ENCODE data around the gene SMARCAD1.

DNA sequence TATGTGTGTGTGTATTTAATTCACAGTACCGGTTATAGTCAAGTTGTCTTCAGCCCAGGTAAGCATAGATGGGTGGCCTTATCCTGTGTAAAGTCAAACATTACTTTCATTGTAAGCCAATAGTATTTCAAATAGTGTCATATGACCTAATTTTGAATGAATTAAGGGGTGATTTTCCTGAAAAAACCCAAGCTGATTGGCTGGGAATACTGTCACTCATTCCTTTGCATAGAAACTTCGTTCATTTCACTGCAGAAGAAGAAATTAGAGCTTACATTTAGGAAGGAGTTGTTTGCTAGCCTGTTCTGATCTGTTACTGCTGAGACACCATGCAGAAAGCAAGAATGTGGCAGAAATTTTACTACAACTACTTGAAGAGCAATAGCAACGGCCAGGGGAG lies 45.4 kb downstream of the SMARCAD1 start:
- TF ChIP-seq, protein P1, sequence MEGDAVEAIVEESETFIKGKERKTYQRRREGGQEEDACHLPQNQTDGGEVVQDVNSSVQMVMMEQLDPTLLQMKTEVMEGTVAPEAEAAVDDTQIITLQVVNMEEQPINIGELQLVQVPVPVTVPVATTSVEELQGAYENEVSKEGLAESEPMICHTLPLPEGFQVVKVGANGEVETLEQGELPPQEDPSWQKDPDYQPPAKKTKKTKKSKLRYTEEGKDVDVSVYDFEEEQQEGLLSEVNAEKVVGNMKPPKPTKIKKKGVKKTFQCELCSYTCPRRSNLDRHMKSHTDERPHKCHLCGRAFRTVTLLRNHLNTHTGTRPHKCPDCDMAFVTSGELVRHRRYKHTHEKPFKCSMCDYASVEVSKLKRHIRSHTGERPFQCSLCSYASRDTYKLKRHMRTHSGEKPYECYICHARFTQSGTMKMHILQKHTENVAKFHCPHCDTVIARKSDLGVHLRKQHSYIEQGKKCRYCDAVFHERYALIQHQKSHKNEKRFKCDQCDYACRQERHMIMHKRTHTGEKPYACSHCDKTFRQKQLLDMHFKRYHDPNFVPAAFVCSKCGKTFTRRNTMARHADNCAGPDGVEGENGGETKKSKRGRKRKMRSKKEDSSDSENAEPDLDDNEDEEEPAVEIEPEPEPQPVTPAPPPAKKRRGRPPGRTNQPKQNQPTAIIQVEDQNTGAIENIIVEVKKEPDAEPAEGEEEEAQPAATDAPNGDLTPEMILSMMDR (IDR thresholded peaks at IDR 0.05; ENCODE audit: control extremely low read depth in 1 of 3, insufficient read depth in 1 of 3, low read depth in 1 of 3, low read length in 3 of 3) = no peak
- TF ChIP-seq GTF2F1 (IDR thresholded peaks at IDR 0.05; ENCODE audit: borderline replicate concordance, low read depth, low read length) (no peak), SP2 (IDR thresholded peaks at IDR 0.05; ENCODE audit: low read length) (no peak), POLR2AphosphoS5 (IDR thresholded peaks at IDR 0.05; ENCODE audit: low read depth, low read length) (no peak), JUND (IDR thresholded peaks at IDR 0.05; ENCODE audit: low read length) (no peak), POLR2A (IDR thresholded peaks at IDR 0.05; ENCODE audit: control extremely low read depth in 1 of 2, low read depth in 2 of 2, low read length in 2 of 2) (no peak), GABPA (IDR thresholded peaks at IDR 0.05; ENCODE audit: borderline replicate concordance, insufficient read depth, low read length) (no peak), TAF7 (optimal IDR thresholded peaks at IDR 0.05; ENCODE audit: borderline replicate concordance, low read depth, low read length) (no peak), TAF1 (IDR thresholded peaks at IDR 0.05; ENCODE audit: low read depth, low read length) (no peak), KDM1A (IDR thresholded peaks at IDR 0.05; ENCODE audit: borderline replicate concordance, low read length) (no peak), CEBPB (IDR thresholded peaks at IDR 0.05; ENCODE audit: low read depth, low read length) (no peak)
- TF ChIP-seq, protein P2, sequence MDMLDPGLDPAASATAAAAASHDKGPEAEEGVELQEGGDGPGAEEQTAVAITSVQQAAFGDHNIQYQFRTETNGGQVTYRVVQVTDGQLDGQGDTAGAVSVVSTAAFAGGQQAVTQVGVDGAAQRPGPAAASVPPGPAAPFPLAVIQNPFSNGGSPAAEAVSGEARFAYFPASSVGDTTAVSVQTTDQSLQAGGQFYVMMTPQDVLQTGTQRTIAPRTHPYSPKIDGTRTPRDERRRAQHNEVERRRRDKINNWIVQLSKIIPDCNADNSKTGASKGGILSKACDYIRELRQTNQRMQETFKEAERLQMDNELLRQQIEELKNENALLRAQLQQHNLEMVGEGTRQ (IDR thresholded peaks at IDR 0.05; ENCODE audit: low read length) = no peak
- TF ChIP-seq, protein P3, sequence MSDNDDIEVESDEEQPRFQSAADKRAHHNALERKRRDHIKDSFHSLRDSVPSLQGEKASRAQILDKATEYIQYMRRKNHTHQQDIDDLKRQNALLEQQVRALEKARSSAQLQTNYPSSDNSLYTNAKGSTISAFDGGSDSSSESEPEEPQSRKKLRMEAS (IDR thresholded peaks at IDR 0.05) = no peak

Measured in H1 (cell line).